GM19468 (cell line): Measurements from ENCODE around the gene SHANK1.
A peak's percentile ranks its signal among the peaks of the same experiment; 100 is the strongest.

Experiments
- ATAC-seq: cut with Tn5 transposase; IDR thresholded peaks from one replicate; pipeline ENCODE4 v1.9.1; 2021; ENCODE audit warnings: mild to moderate bottlenecking, moderate library complexity, moderate number of reproducible peaks; ENCODE audit not compliant: unreplicated experiment; ENCODE audit errors: extremely low read depth

The SHANK1 gene

GRCh38 chr19:50735869-50736268 is 16.3 kb upstream of the SHANK1 start:
- ATAC-seq, result no peak

GRCh38 chr19:50729894-50730293 is 10.3 kb upstream of the SHANK1 start:
- no peak for ATAC-seq

GRCh38 chr19:50728084-50728737 is 8.6 kb upstream of the SHANK1 start:
- no peak for ATAC-seq

GRCh38 chr19:50725911-50726230 is 6.3 kb upstream of the SHANK1 start:
- ATAC-seq, result no peak

- ATAC-seq, result no peak
These were observed 5.8 kb upstream of the SHANK1 start for GRCh38 chr19:50725218-50725910.

GRCh38 chr19:50724522-50725217 is 5.1 kb upstream of the SHANK1 start:
- peak; percentile 39 for ATAC-seq

- no peak for ATAC-seq
These were observed 4.3 kb upstream of the SHANK1 start for GRCh38 chr19:50723735-50724521.

GRCh38 chr19:50723069-50723468 is 3.5 kb upstream of the SHANK1 start, which contains the start of gene CLEC11A:
Gene CLEC11A, plus strand, starts transcription at chr19:50723364. Its CDS starts 162 bp downstream, at chr19:50723526.
- ATAC-seq, result no peak

- no peak for ATAC-seq
These were observed 2.8 kb upstream of the SHANK1 start for GRCh38 chr19:50722201-50723013.

- no peak for ATAC-seq
These were observed 2.0 kb upstream of the SHANK1 start for GRCh38 chr19:50721441-50722137.

GRCh38 chr19:50720921-50721381 is 1.3 kb upstream of the SHANK1 start:
- ATAC-seq, result no peak

- no peak for ATAC-seq
These were observed 749 bp upstream of the SHANK1 start for GRCh38 chr19:50720181-50720920.

- no peak for ATAC-seq
These were observed 525 bp downstream of the SHANK1 start for GRCh38 chr19:50719119-50719435.

GRCh38 chr19:50718255-50719118 is 1.1 kb downstream of the SHANK1 start:
- ATAC-seq, result no peak

GRCh38 chr19:50717891-50718254 is 1.7 kb downstream of the SHANK1 start:
- ATAC-seq, result no peak

GRCh38 chr19:50717026-50717723 is 2.4 kb downstream of the SHANK1 start:
- ATAC-seq, result no peak
